Measurements from ENCODE around the gene CHD6. TPM values are rescaled to one million over a fixed set of nuclear protein-coding genes. Genes with fewer than 3 reads are reported as not detected.

The CHD6 gene
- total and polyA plus RNA-seq, 11 donors, result 6.5 to 52.8 (median 38.9) TPM

GRCh38 chr20:41507436-41507835 lies 110.7 kb downstream of the CHD6 start:
- Histone ChIP-seq H3K27ac (no peak overlapping the region), H3K4me3 (no peak overlapping the region), H3K4me1 (peaks cover 0 to 46% (median 31%) of the 10 kb centered on the region in 12 donors), H3K27me3 (no peaks in the 10 kb centered on the region), H3K9me3 (peaks cover 0 to 13% (median 0%) of the 10 kb centered on the region in 12 donors), H3K36me3 (peaks cover 0 to 17% (median 7%) of the 10 kb centered on the region in 9 donors)
- DNase-seq, result no peak
- intact Hi-C loops (cut with DNase I), result loop anchor here in 4 of 10 donors (5.0 to 10.0 kb wide), 4 partner anchors 107 to 187 kb away; partner anchors contain the start of gene CHD6 (in 2 of the 4)
- no peak for ATAC-seq
- 81 to 84% (median 83%) methylated on average over 5 of the region's 5 CpGs for WGBS, 4 donors
- TF ChIP-seq POLR2A (IDR thresholded peaks at IDR 0.05), result no peak
- TF ChIP-seq CTCF (IDR thresholded peaks at IDR 0.05), result no peak

GRCh38 chr20:41506192-41506915 lies 111.8 kb downstream of the CHD6 start:
- peaks cover 0 to 42% (median 31%) of the 10 kb centered on the region in 12 donors for H3K4me1 ChIP-seq
- H3K27ac ChIP-seq, result no peak overlapping the region
- no peak overlapping the region for H3K4me3 ChIP-seq
- TF ChIP-seq POLR2A (IDR thresholded peaks at IDR 0.05) (no peak), CTCF (IDR thresholded peaks at IDR 0.05) (no peak)
- intact Hi-C loops (cut with DNase I), result loop anchor here in 4 of 10 donors (5.0 to 10.0 kb wide), 4 partner anchors 108 to 188 kb away; partner anchors contain the start of gene CHD6 (in 2 of the 4)
- peaks cover 0 to 9% (median 0%) of the 10 kb centered on the region in 9 donors for H3K36me3 ChIP-seq
- ATAC-seq (no peak), DNase-seq (no peak)
- 73 to 87% (median 81%) methylated on average over 4 of the region's 4 CpGs for WGBS, 4 donors
- H3K9me3 ChIP-seq, result peaks cover 0 to 13% (median 0%) of the 10 kb centered on the region in 12 donors
- H3K27me3 ChIP-seq, result no peaks in the 10 kb centered on the region

GRCh38 chr20:41505184-41505583 lies 113.0 kb downstream of the CHD6 start:
- 98% methylated on average over 7 of the region's 7 CpGs for WGBS, 4 donors
- no peak for DNase-seq
- Histone ChIP-seq H3K27ac (no peak overlapping the region), H3K36me3 (peaks cover 0 to 6% (median 0%) of the 10 kb centered on the region in 9 donors), H3K4me3 (no peak overlapping the region), H3K4me1 (peaks cover 0 to 40% (median 23%) of the 10 kb centered on the region in 12 donors), H3K27me3 (no peaks in the 10 kb centered on the region), H3K9me3 (peaks cover 0 to 13% (median 0%) of the 10 kb centered on the region in 12 donors)
- TF ChIP-seq CTCF (IDR thresholded peaks at IDR 0.05) (no peak), POLR2A (IDR thresholded peaks at IDR 0.05) (no peak)
- intact Hi-C loops (cut with DNase I), result loop anchor here in 4 of 10 donors (5.0 to 10.0 kb wide), 4 partner anchors 110 to 190 kb away; partner anchors contain the start of gene CHD6 (in 2 of the 4)
- ATAC-seq, result no peak

- ATAC-seq (no peak), DNase-seq (no peak)
- peaks cover 0 to 32% (median 21%) of the 10 kb centered on the region in 9 donors for H3K36me3 ChIP-seq
- no peaks in the 10 kb centered on the region for H3K27me3 ChIP-seq
- no peak overlapping the region for H3K4me3 ChIP-seq
- no peak overlapping the region for H3K27ac ChIP-seq
- H3K4me1 ChIP-seq, result peaks cover 0 to 16% (median 3%) of the 10 kb centered on the region in 12 donors
- intact Hi-C loops (cut with DNase I), result loop anchor here in 3 of 10 donors (10.0 kb wide), 3 partner anchors 113 to 193 kb away; partner anchors contain the start of gene CHD6 (in 1 of the 3)
- H3K9me3 ChIP-seq, result peaks cover 0 to 13% (median 0%) of the 10 kb centered on the region in 12 donors
- WGBS, 4 donors, result 48 to 93% (median 49%) methylated on average over 1 of the region's 1 CpG
- TF ChIP-seq CTCF (IDR thresholded peaks at IDR 0.05) (no peak), POLR2A (IDR thresholded peaks at IDR 0.05) (no peak)
These were observed 116.8 kb downstream of the CHD6 start for GRCh38 chr20:41501376-41501775.

Measured in heart left ventricle (tissue), 16 donors.